H9 (cell line): ENCODE measurements around the gene KRTAP10-6. TPM values are rescaled to one million over a fixed set of nuclear protein-coding genes. Genes with fewer than 3 reads are reported as not detected.
A peak's percentile ranks its signal among the peaks of the same experiment; 100 is the strongest.

Experiments used
- DNase-seq: peaks from one replicate; pipeline ENCODE4 v3.0.0-alpha.2; 2017
- H2AFZ ChIP-seq: one replicate; pipeline ENCODE4 v1.6.1; 2013; ENCODE audit warnings: mild to moderate bottlenecking, low read length, control low read depth, moderate library complexity
- H2AK5ac ChIP-seq: 2 replicates; pipeline ENCODE4 v1.6.1; 2013; ENCODE audit warnings: low read length, control low read depth, mixed read lengths; ENCODE audit not compliant: insufficient read length
- H2BK120ac ChIP-seq: one replicate; pipeline ENCODE4 v1.6.1; 2013; ENCODE audit warnings: low read depth, mild to moderate bottlenecking, low read length, control low read depth, inconsistent platforms; ENCODE audit not compliant: poor library complexity, severe bottlenecking
- H2BK12ac ChIP-seq: 2 replicates; pipeline ENCODE4 v1.6.1; 2013; ENCODE audit warnings: low read length, control low read depth, mixed read lengths, low read depth; ENCODE audit not compliant: insufficient read length
- H2BK15ac ChIP-seq: 2 replicates; pipeline ENCODE4 v1.6.1; 2013; ENCODE audit warnings: low read depth, low read length, control low read depth
- H2BK20ac ChIP-seq: one replicate; pipeline ENCODE4 v1.6.1; 2013; ENCODE audit warnings: low read depth, mild to moderate bottlenecking, low read length, control low read depth, inconsistent platforms; ENCODE audit not compliant: poor library complexity, severe bottlenecking
- H2BK5ac ChIP-seq: 2 replicates; pipeline ENCODE4 v1.6.1; 2013; ENCODE audit warnings: low read length, control low read depth, mixed read lengths; ENCODE audit not compliant: insufficient read length
- H3K14ac ChIP-seq: 2 replicates; pipeline ENCODE4 v1.6.1; 2013; ENCODE audit warnings: low read length, control low read depth; ENCODE audit not compliant: insufficient read depth
- H3K18ac ChIP-seq: 2 replicates; pipeline ENCODE4 v1.6.1; 2013; ENCODE audit warnings: low read depth, mild to moderate bottlenecking, mixed read lengths, low read length, control low read depth; ENCODE audit not compliant: insufficient read length
- H3K23ac ChIP-seq: 2 replicates; pipeline ENCODE4 v1.6.1; 2013; ENCODE audit warnings: low read length, control low read depth, mixed read lengths, low read depth; ENCODE audit not compliant: insufficient read length
- H3K23me2 ChIP-seq: 2 replicates; pipeline ENCODE4 v1.6.1; 2013; ENCODE audit warnings: low read depth, mild to moderate bottlenecking, mixed read lengths, low read length, control low read depth; ENCODE audit not compliant: insufficient read length, poor library complexity, severe bottlenecking
- H3K27ac ChIP-seq: 2 replicates; pipeline ENCODE4 v1.5.1; 2013; ENCODE audit warnings: low read length, control low read depth, mixed read lengths, low read depth; ENCODE audit not compliant: insufficient read length
- H3K27me3 ChIP-seq: 2 replicates; pipeline ENCODE4 v1.6.1; 2013; ENCODE audit warnings: low read length, control low read depth, inconsistent platforms; ENCODE audit not compliant: insufficient read depth
- H3K4ac ChIP-seq: 2 replicates; pipeline ENCODE4 v1.6.1; 2013; ENCODE audit warnings: low read depth, mild to moderate bottlenecking, control low read depth, inconsistent platforms, low read length, moderate library complexity
- H3K4me1 ChIP-seq: 2 replicates; pipeline ENCODE4 v1.6.1; 2013; ENCODE audit warnings: low read length, control low read depth, inconsistent platforms; ENCODE audit not compliant: insufficient read depth
- H3K4me2 ChIP-seq: 2 replicates; pipeline ENCODE4 v1.6.1; 2013; ENCODE audit warnings: low read length, control low read depth, mixed read lengths; ENCODE audit not compliant: insufficient read length, insufficient read depth
- H3K56ac ChIP-seq: 2 replicates; pipeline ENCODE4 v1.6.1; 2013; ENCODE audit warnings: low read depth, mild to moderate bottlenecking, mixed read lengths, low read length, control low read depth; ENCODE audit not compliant: insufficient read length
- H3K79me1 ChIP-seq: 2 replicates; pipeline ENCODE4 v1.6.1; 2013; ENCODE audit warnings: low read depth, mild to moderate bottlenecking, moderate library complexity, low read length, control low read depth, inconsistent platforms; ENCODE audit not compliant: insufficient read depth, poor library complexity, severe bottlenecking
- H3K79me2 ChIP-seq: 2 replicates; pipeline ENCODE4 v1.6.1; 2013; ENCODE audit warnings: low read length, control low read depth, inconsistent platforms; ENCODE audit not compliant: insufficient read depth
- H3K9ac ChIP-seq: 2 replicates; pipeline ENCODE4 v1.6.1; 2013; ENCODE audit warnings: low read length, control low read depth, mixed read lengths; ENCODE audit not compliant: insufficient read length; ENCODE audit errors: extremely low read depth
- H3K9me3 ChIP-seq: one replicate; pipeline ENCODE4 v1.6.1; 2013; ENCODE audit warnings: low read depth, low read length, inconsistent platforms; ENCODE audit not compliant: control insufficient read depth
- H3T11ph ChIP-seq: one replicate; pipeline ENCODE4 v1.6.1; 2013; ENCODE audit warnings: mild to moderate bottlenecking, low read length, control low read depth, inconsistent platforms
- H4K20me1 ChIP-seq: one replicate; pipeline ENCODE4 v1.6.1; 2013; ENCODE audit not compliant: control insufficient read depth, insufficient read length, insufficient read depth
- H4K5ac ChIP-seq: 2 replicates; pipeline ENCODE4 v1.6.1; 2013; ENCODE audit warnings: low read depth, mild to moderate bottlenecking, mixed read lengths, low read length, control low read depth; ENCODE audit not compliant: insufficient read length
- H4K8ac ChIP-seq: replicated peaks from 2 replicates; pipeline ENCODE4 v1.6.1; 2013; ENCODE audit warnings: low read length, control low read depth, mixed read lengths, low read depth; ENCODE audit not compliant: insufficient read length
- H4K91ac ChIP-seq: 2 replicates; pipeline ENCODE4 v1.6.1; 2013; ENCODE audit warnings: low read depth, mild to moderate bottlenecking, moderate library complexity, mixed read lengths, low read length, control low read depth; ENCODE audit not compliant: insufficient read length
- H3K27ac Mint-ChIP-seq, 3 experiments: 2 replicates in 2 of 3; 3 replicates in 1 of 3; pipeline ENCODE4 v1.8.0; 2020 to 2021; ENCODE audit warnings: mixed read lengths in 3 of 3, mild to moderate bottlenecking in 1 of 3, moderate library complexity in 1 of 3
- H3K27me3 Mint-ChIP-seq: 2 replicates; pipeline ENCODE4 v1.8.0; 2021; ENCODE audit warnings: low read depth, mild to moderate bottlenecking, moderate library complexity, mixed read lengths
- H3K36me3 Mint-ChIP-seq, 3 experiments: 2 replicates in 2 of 3; 3 replicates in 1 of 3; pipeline ENCODE4 v1.8.0; 2020 to 2021; ENCODE audit warnings: low read depth in 3 of 3, mixed read lengths in 3 of 3; ENCODE audit not compliant: insufficient read depth in 1 of 3
- H3K4me1 Mint-ChIP-seq, 2 experiments: 2 replicates each; pipeline ENCODE4 v1.8.0; 2020; ENCODE audit warnings: mixed read lengths in 2 of 2
- H3K4me3 Mint-ChIP-seq, 2 experiments: 2 replicates in 1 of 2; 3 replicates in 1 of 2; pipeline ENCODE4 v1.8.0; 2020 to 2021; ENCODE audit warnings: mild to moderate bottlenecking in 2 of 2, mixed read lengths in 2 of 2, moderate library complexity in 1 of 2
- H3K9me3 Mint-ChIP-seq, 2 experiments: 2 replicates in 1 of 2; 3 replicates in 1 of 2; pipeline ENCODE4 v1.8.0; 2020; ENCODE audit warnings: mild to moderate bottlenecking in 2 of 2, mixed read lengths in 2 of 2, moderate library complexity in 1 of 2
- CTCF ChIP-seq: fragments of 200-600 bp; sonication (generic); conservative IDR thresholded peaks from 3 replicates; pipeline ENCODE4 v1.8.0; 2021; ENCODE audit warnings: antibody characterized with exemption, mild to moderate bottlenecking
- WGBS: extraction: QIAGEN DNeasy Blood & Tissue Kit; methylation state at CpG from one replicate; pipeline ENCODE4 v1.1.7; 2013; ENCODE audit warnings: missing lambda C conversion rate, low lambda C conversion rate, mixed read lengths; ENCODE audit not compliant: insufficient read length; ENCODE audit errors: extremely low coverage; 5-methylcytosine and 5-hydroxymethylcytosine counted together
- total RNA-seq: library from RNA; stranded (reverse); gene quantifications from 2 replicates; pipeline ENCODE4 v1.2.1, GENCODE V29; 2021

The KRTAP10-6 gene
- total RNA-seq, 1 experiment from 2014 or later: not detected

- peaks cover 16% of the 10 kb centered on the region for H3K27me3 Mint-ChIP-seq
- Histone ChIP-seq H3K4me2 (no peak overlapping the region), H3K18ac (no peak overlapping the region), H3K79me2 (no peaks in the 10 kb centered on the region), H2BK5ac (no peak overlapping the region), H3K27me3 (no peaks in the 10 kb centered on the region), H2AK5ac (no peak overlapping the region), H3K23ac (no peak overlapping the region), H3K27ac (no peak overlapping the region), H2BK12ac (no peak overlapping the region), H3K79me1 (no peaks in the 10 kb centered on the region), H2BK120ac (no peak overlapping the region), H2BK15ac (no peak overlapping the region), H3K23me2 (no peaks in the 10 kb centered on the region), H3T11ph (no peak overlapping the region), H2BK20ac (no peak overlapping the region), H4K8ac (no peak overlapping the region), H3K9me3 (no peaks in the 10 kb centered on the region), H4K20me1 (no peaks in the 10 kb centered on the region), H3K4me1 (no peaks in the 10 kb centered on the region), H3K4ac (no peak overlapping the region), H3K9ac (no peak overlapping the region), H3K14ac (no peak overlapping the region), H3K56ac (no peak overlapping the region), H4K91ac (no peak overlapping the region), H4K5ac (no peak overlapping the region), H2AFZ (no peak overlapping the region)
- no peak for DNase-seq
- WGBS: no CpG with 5 or more reads among the region's 27 CpGs
- no peak for TF ChIP-seq CTCF
- peaks cover 3 to 22% (median 3%) of the 10 kb centered on the region in 3 experiments; a peak in 5 of 7 replicates for H3K36me3 Mint-ChIP-seq
- peak overlapping the region in 1 of 3 experiments; percentile 77; a peak in 2 of 7 replicates for H3K27ac Mint-ChIP-seq
- H3K4me3 Mint-ChIP-seq: no peak overlapping the region
- no peaks in the 10 kb centered on the region; a peak in 1 of 4 replicates for H3K4me1 Mint-ChIP-seq
- peaks cover 19 to 20% of the 10 kb centered on the region in 2 experiments for H3K9me3 Mint-ChIP-seq
Measured at GRCh38 chr21:44568667-44569556, 23.4 kb downstream of the KRTAP10-6 start.
